IMR-90 (cell line): Measurements from ENCODE around the gene POLR2F.

Source experiments
- BHLHE40 ChIP-seq: fragments of 150-350 bp; IDR thresholded peaks from 2 replicates; pipeline ENCODE4 v1.6.1; 2016; ENCODE audit warnings: mild to moderate bottlenecking, low read depth, low read length
- CEBPB ChIP-seq: IDR thresholded peaks from 2 replicates; pipeline ENCODE4 v1.6.1; 2012; ENCODE audit warnings: low read depth, low read length, improper control_type of control experiment
- CHD1 ChIP-seq: IDR thresholded peaks from 2 replicates; pipeline ENCODE4 v1.6.1; 2012; ENCODE audit warnings: low read depth, low read length, improper control_type of control experiment
- CTCF ChIP-seq: conservative IDR thresholded peaks from 2 replicates; pipeline ENCODE4 v1.5.1; 2012; ENCODE audit warnings: mild to moderate bottlenecking, low read depth, low read length, improper control_type of control experiment
- MXI1 ChIP-seq: IDR thresholded peaks from 2 replicates; pipeline ENCODE4 v1.6.1; 2012; ENCODE audit warnings: low read depth, mild to moderate bottlenecking, low read length, moderate library complexity, borderline replicate concordance
- POLR2A ChIP-seq: IDR thresholded peaks from 2 replicates; pipeline ENCODE4 v1.6.1; 2012; ENCODE audit warnings: mild to moderate bottlenecking, low read depth, low read length
- RAD21 ChIP-seq: IDR thresholded peaks from 2 replicates; pipeline ENCODE4 v1.6.1; 2012; ENCODE audit warnings: low read length, improper control_type of control experiment
- RCOR1 ChIP-seq: IDR thresholded peaks from 2 replicates; pipeline ENCODE4 v1.6.1; 2012; ENCODE audit warnings: mild to moderate bottlenecking, low read length, improper control_type of control experiment; ENCODE audit not compliant: insufficient replicate concordance
- USF2 ChIP-seq: fragments of 150-350 bp; IDR thresholded peaks from 2 replicates; pipeline ENCODE4 v1.6.1; 2017; ENCODE audit warnings: mild to moderate bottlenecking, antibody characterized with exemption, low read length, low read depth
- TF ChIP-seq, protein P1 (sequence below): fragments of 150-350 bp; IDR thresholded peaks from 2 replicates; pipeline ENCODE4 v1.6.1; 2016; ENCODE audit warnings: low read depth, mild to moderate bottlenecking, low read length, moderate library complexity, borderline replicate concordance

DNA sequence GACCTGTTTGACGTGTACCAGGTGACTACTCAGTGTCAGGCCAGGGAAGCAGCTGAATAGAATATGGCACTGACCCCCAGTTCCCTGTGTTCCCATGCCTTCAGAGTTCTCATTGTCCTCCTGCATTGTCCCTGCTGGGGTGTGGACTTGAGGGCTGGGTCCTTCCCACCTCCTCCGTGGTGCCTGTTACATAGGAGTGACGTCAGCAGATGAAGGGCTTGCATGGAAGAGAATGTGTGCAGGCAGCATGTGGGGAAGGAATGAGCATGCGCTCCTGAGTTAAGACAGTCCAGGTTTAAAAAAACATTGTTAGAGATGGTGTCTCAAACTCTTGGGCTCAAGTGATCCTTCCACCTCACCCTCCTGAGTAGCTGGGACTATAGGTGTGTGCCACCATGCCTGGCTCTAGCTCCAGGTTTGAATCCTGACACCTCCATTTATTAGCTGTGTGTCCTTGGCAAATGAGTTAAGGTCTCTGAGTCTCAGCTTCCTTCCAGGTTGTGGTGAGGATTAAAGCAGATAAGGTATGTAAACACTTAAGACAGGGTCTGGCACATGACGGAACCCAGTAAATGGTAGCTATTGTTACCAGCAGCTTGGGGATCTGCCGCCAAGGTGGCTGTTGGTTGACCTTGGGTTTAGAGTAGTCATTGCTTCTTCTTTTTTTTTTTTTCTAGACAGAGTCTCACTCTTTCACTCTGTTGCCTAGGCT lies 38.4 kb downstream of the POLR2F start:
- no peak for TF ChIP-seq POLR2A
- TF ChIP-seq CTCF, result no peak
- no peak for TF ChIP-seq RAD21
- no peak for TF ChIP-seq CHD1
- no peak for TF ChIP-seq CEBPB
- no peak for TF ChIP-seq USF2
- TF ChIP-seq, protein P1, sequence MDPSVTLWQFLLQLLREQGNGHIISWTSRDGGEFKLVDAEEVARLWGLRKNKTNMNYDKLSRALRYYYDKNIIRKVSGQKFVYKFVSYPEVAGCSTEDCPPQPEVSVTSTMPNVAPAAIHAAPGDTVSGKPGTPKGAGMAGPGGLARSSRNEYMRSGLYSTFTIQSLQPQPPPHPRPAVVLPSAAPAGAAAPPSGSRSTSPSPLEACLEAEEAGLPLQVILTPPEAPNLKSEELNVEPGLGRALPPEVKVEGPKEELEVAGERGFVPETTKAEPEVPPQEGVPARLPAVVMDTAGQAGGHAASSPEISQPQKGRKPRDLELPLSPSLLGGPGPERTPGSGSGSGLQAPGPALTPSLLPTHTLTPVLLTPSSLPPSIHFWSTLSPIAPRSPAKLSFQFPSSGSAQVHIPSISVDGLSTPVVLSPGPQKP, result no peak
- TF ChIP-seq BHLHE40, result no peak
- no peak for TF ChIP-seq MXI1
- no peak for TF ChIP-seq RCOR1
